ENCODE measurements around the gene HMGXB4. TPM values are rescaled to one million over a fixed set of nuclear protein-coding genes. Genes with fewer than 3 reads are reported as not detected.
"Not testable (repeated sequence)": the region's sequence is repeated elsewhere in the genome, so short reads cannot be mapped to it uniquely, and the experiment has no call there.

Gene HMGXB4
- total RNA-seq = 10 to 100 TPM; 35.9 to 37.7 TPM

GRCh38 chr22:35257321-35258190 lies at the start of gene HMGXB4:
TSS of gene HMGXB4 (plus strand) at chr22:35257493. CDS start at chr22:35262391, 4,898 bp downstream.
- CTCF ChIA-PET = interaction anchor here (0.6 to 0.9 kb wide), 2 partner anchors 26 to 48 kb away, joined by 3 read pairs; no protein-coding TSS in a partner anchor
- POLR2A ChIA-PET = interaction anchor here (1.6 kb wide), 1 partner anchor 42 kb away, joined by 8 read pairs; the partner anchor contains the start of gene TOM1

GRCh38 chr22:35208003-35208402 lies 49.3 kb upstream of the HMGXB4 start:
- ChIA-PET CTCF (no interaction called here), POLR2A (no interaction called here)

GRCh38 chr22:35209203-35209602 lies 48.1 kb upstream of the HMGXB4 start:
- POLR2A ChIA-PET = no interaction called here
- CTCF ChIA-PET = interaction anchor here (0.9 kb wide), 1 partner anchor 22 kb away, joined by 3 read pairs; no protein-coding TSS in a partner anchor

GRCh38 chr22:35212009-35212408 lies 45.3 kb upstream of the HMGXB4 start:
- ChIA-PET POLR2A (no interaction called here), CTCF (no interaction called here)

- POLR2A ChIA-PET = no interaction called here
Observed at GRCh38 chr22:35212996-35213395, 44.3 kb upstream of the HMGXB4 start.

GRCh38 chr22:35214968-35215367 lies 42.3 kb upstream of the HMGXB4 start:
- POLR2A ChIA-PET = no interaction called here
- CTCF ChIA-PET = no interaction called here

More at GRCh38 chr22:35212996-35213395, 44.3 kb upstream of the HMGXB4 start:
- CTCF ChIA-PET = no interaction called here

GRCh38 chr22:35215993-35216392 lies 41.3 kb upstream of the HMGXB4 start:
- CTCF ChIA-PET = no interaction called here
- POLR2A ChIA-PET = no interaction called here

GRCh38 chr22:35217527-35217926 lies 39.8 kb upstream of the HMGXB4 start:
- POLR2A ChIA-PET = no interaction called here
- CTCF ChIA-PET = no interaction called here

GRCh38 chr22:35218079-35218478 lies 39.2 kb upstream of the HMGXB4 start:
- ChIA-PET POLR2A (no interaction called here), CTCF (no interaction called here)

- CTCF ChIA-PET = no interaction called here
- POLR2A ChIA-PET = no interaction called here
Observed at GRCh38 chr22:35219012-35219411, 38.3 kb upstream of the HMGXB4 start.

GRCh38 chr22:35220221-35220620 lies 37.1 kb upstream of the HMGXB4 start:
- ChIA-PET CTCF (interaction anchor here (1.0 kb wide), 1 partner anchor 11 kb away, joined by 3 read pairs; no protein-coding TSS in a partner anchor), POLR2A (no interaction called here)

GRCh38 chr22:35225010-35225409 lies 32.3 kb upstream of the HMGXB4 start:
- POLR2A ChIA-PET = no interaction called here
- CTCF ChIA-PET = no interaction called here

GRCh38 chr22:35226958-35227647 lies 30.2 kb upstream of the HMGXB4 start:
- CTCF ChIA-PET = no interaction called here
- POLR2A ChIA-PET = no interaction called here

GRCh38 chr22:35229865-35230264 lies 27.4 kb upstream of the HMGXB4 start:
- CTCF ChIA-PET = no interaction called here

GRCh38 chr22:35230417-35230816 lies 26.9 kb upstream of the HMGXB4 start:
- ChIA-PET POLR2A (no interaction called here), CTCF (interaction anchor here (1.6 to 1.9 kb wide), 2 partner anchors 8 to 99 kb away, joined by 6 to 7 read pairs; no protein-coding TSS in a partner anchor)

More at GRCh38 chr22:35229865-35230264, 27.4 kb upstream of the HMGXB4 start:
- POLR2A ChIA-PET = no interaction called here

GRCh38 chr22:35230839-35231584 lies 26.3 kb upstream of the HMGXB4 start:
- ChIA-PET POLR2A (no interaction called here), CTCF (interaction anchor here (1.0 to 1.9 kb wide), 8 partner anchors 9 to 99 kb away, joined by 3 to 8 read pairs (median 4); partner anchors contain the start of gene HMGXB4)

GRCh38 chr22:35231585-35232084 lies 25.7 kb upstream of the HMGXB4 start:
- CTCF ChIA-PET = interaction anchor here (0.5 to 1.9 kb wide), 10 partner anchors 10 to 1663 kb away, joined by 3 to 8 read pairs (median 4); partner anchors contain the start of gene HMGXB4
- POLR2A ChIA-PET = no interaction called here

- CTCF ChIA-PET, POLR2A ChIA-PET: not testable (repeated sequence)
Observed at GRCh38 chr22:35238749-35239148, 18.5 kb upstream of the HMGXB4 start.

- CTCF ChIA-PET = interaction anchor here (1.6 kb wide), 1 partner anchor 13 kb away, joined by 5 read pairs; no protein-coding TSS in a partner anchor
Observed at GRCh38 chr22:35244507-35244906, 12.8 kb upstream of the HMGXB4 start.

GRCh38 chr22:35250156-35250555 lies 7.1 kb upstream of the HMGXB4 start:
- ChIA-PET CTCF (no interaction called here), POLR2A (no interaction called here)

More at GRCh38 chr22:35244507-35244906, 12.8 kb upstream of the HMGXB4 start:
- POLR2A ChIA-PET = not testable (repeated sequence)
